WTC11 (cell line): ENCODE results near the gene RBM19. TPM values are rescaled to one million over a fixed set of nuclear protein-coding genes. Genes with fewer than 3 reads are reported as not detected.

Source experiments
- ATAC-seq: fragments of 200-7000 bp; cut with Tn5 transposase; 2 replicates; pipeline ENCODE4 v1.10.0; 2021; ENCODE audit warnings: mild to moderate bottlenecking, moderate library complexity
- CTCF ChIA-PET: fragments of 300-600 bp; sonication (Branson Sonifier 250); formaldehyde crosslinking; loops from one replicate; lab custom pipeline; 2021; ENCODE audit warnings: antibody characterized with exemption; lab: Charles Lee
- POLR2A ChIA-PET: fragments of 350-600 bp; sonication (Branson Sonifier 250); formaldehyde crosslinking; loops from one replicate; lab custom pipeline; 2021; ENCODE audit warnings: antibody characterized with exemption; lab: Charles Lee
- DNase-seq: peaks from one replicate; pipeline ENCODE4 v3.0.0; 2021; ENCODE audit warnings: low spot score
- H3K27ac Mint-ChIP-seq: 2 replicates; pipeline ENCODE4 v1.8.0; 2021; ENCODE audit warnings: mixed read lengths
- H3K27me3 Mint-ChIP-seq: 2 replicates; pipeline ENCODE4 v1.8.0; 2021; ENCODE audit warnings: low read depth, mild to moderate bottlenecking, moderate library complexity, mixed read lengths
- H3K36me3 Mint-ChIP-seq: 2 replicates; pipeline ENCODE4 v1.8.0; 2021; ENCODE audit warnings: mixed read lengths
- H3K4me1 Mint-ChIP-seq: 2 replicates; pipeline ENCODE4 v1.8.0; 2022; ENCODE audit warnings: mixed read lengths
- H3K4me3 Mint-ChIP-seq: 2 replicates; pipeline ENCODE4 v1.8.0; 2021; ENCODE audit warnings: mild to moderate bottlenecking, moderate library complexity, mixed read lengths
- H3K9me3 Mint-ChIP-seq: 2 replicates; pipeline ENCODE4 v1.8.0; 2021; ENCODE audit warnings: mixed read lengths
- ATF3 ChIP-seq: sonication (generic); formaldehyde crosslinking; conservative IDR thresholded peaks from 2 replicates; pipeline ENCODE4 v1.8.1; 2022; ENCODE audit warnings: mild to moderate bottlenecking, missing genetic modification reagents
- CREB1 ChIP-seq: sonication (generic); formaldehyde crosslinking; IDR thresholded peaks from 2 replicates; pipeline ENCODE4 v1.8.0; 2023; ENCODE audit warnings: mild to moderate bottlenecking, missing genetic modification reagents
- CREM ChIP-seq: sonication (generic); formaldehyde crosslinking; IDR thresholded peaks from 2 replicates; pipeline ENCODE4 v1.8.1; 2022; ENCODE audit warnings: mild to moderate bottlenecking, missing genetic modification reagents, moderate library complexity
- ELF4 ChIP-seq: sonication (generic); formaldehyde crosslinking; IDR thresholded peaks from 2 replicates; pipeline ENCODE4 v1.8.1; 2022; ENCODE audit warnings: low read depth, mild to moderate bottlenecking, moderate library complexity, missing genetic modification reagents
- FOXK1 ChIP-seq: sonication (generic); formaldehyde crosslinking; IDR thresholded peaks from 2 replicates; pipeline ENCODE4 v1.8.0; 2022; ENCODE audit warnings: mild to moderate bottlenecking, moderate library complexity, missing genetic modification reagents
- NFYB ChIP-seq: sonication (generic); formaldehyde crosslinking; conservative IDR thresholded peaks from 2 replicates; pipeline ENCODE4 v1.8.0; 2022; ENCODE audit warnings: low read depth, missing genetic modification reagents
- RELA ChIP-seq: sonication (generic); formaldehyde crosslinking; IDR thresholded peaks from 2 replicates; pipeline ENCODE4 v1.8.1; 2022; ENCODE audit warnings: missing genetic modification reagents, mild to moderate bottlenecking, borderline replicate concordance
- SMAD3 ChIP-seq: sonication (generic); formaldehyde crosslinking; IDR thresholded peaks from 2 replicates; pipeline ENCODE4 v1.8.0; 2022; ENCODE audit warnings: missing genetic modification reagents, mild to moderate bottlenecking, borderline replicate concordance
- SMAD4 ChIP-seq: sonication (generic); formaldehyde crosslinking; IDR thresholded peaks from 2 replicates; pipeline ENCODE4 v1.8.0; 2022; ENCODE audit warnings: mild to moderate bottlenecking, missing genetic modification reagents
- TCF7 ChIP-seq: sonication (generic); formaldehyde crosslinking; IDR thresholded peaks from 2 replicates; pipeline ENCODE4 v1.8.0; 2022; ENCODE audit warnings: mild to moderate bottlenecking, low read depth, missing genetic modification reagents, moderate library complexity
- ZNF121 ChIP-seq: sonication (generic); formaldehyde crosslinking; IDR thresholded peaks from 2 replicates; pipeline ENCODE4 v1.8.0; 2023; ENCODE audit warnings: missing genetic modification reagents
- ZNF512 ChIP-seq: sonication (generic); formaldehyde crosslinking; IDR thresholded peaks from 2 replicates; pipeline ENCODE4 v1.8.1; 2022; ENCODE audit warnings: missing genetic modification reagents, borderline replicate concordance
- total RNA-seq: library from RNA; stranded (reverse); gene quantifications from 3 replicates; pipeline ENCODE4 v1.2.3, GENCODE V29; 2021
- TF ChIP-seq, protein P1 (sequence below): sonication (generic); formaldehyde crosslinking; IDR thresholded peaks from 2 replicates; pipeline ENCODE4 v1.8.0; 2023; ENCODE audit warnings: mild to moderate bottlenecking, missing genetic modification reagents

Gene RBM19
- total RNA-seq, 1 experiment from 2014 or later: 60.1 TPM

DNA sequence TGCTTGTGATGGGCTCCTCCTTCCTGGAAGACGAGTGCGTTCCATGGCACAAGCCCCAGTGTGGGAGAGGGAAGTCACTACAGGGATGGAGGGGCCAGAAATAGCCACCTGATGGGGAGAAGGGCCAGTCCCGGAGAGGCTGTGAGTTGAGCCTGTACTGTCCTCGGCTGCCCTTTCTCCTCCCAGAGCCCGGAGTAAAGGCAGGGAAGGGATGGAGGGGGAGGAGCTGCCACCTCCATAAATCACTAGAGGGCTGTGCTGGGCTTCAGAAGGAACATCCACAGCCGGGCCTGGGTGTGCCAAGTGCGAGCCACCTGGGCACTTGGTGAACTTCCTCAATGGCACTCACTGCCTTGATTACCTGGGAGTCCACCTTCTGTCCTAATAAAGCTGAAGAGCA lies 110.1 kb downstream of the RBM19 start (continued):
- TF ChIP-seq, protein P1, sequence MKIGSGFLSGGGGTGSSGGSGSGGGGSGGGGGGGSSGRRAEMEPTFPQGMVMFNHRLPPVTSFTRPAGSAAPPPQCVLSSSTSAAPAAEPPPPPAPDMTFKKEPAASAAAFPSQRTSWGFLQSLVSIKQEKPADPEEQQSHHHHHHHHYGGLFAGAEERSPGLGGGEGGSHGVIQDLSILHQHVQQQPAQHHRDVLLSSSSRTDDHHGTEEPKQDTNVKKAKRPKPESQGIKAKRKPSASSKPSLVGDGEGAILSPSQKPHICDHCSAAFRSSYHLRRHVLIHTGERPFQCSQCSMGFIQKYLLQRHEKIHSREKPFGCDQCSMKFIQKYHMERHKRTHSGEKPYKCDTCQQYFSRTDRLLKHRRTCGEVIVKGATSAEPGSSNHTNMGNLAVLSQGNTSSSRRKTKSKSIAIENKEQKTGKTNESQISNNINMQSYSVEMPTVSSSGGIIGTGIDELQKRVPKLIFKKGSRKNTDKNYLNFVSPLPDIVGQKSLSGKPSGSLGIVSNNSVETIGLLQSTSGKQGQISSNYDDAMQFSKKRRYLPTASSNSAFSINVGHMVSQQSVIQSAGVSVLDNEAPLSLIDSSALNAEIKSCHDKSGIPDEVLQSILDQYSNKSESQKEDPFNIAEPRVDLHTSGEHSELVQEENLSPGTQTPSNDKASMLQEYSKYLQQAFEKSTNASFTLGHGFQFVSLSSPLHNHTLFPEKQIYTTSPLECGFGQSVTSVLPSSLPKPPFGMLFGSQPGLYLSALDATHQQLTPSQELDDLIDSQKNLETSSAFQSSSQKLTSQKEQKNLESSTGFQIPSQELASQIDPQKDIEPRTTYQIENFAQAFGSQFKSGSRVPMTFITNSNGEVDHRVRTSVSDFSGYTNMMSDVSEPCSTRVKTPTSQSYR (CRISPR knock-in tag): no peak
- TF ChIP-seq TCF7 (CRISPR knock-in tag) (no peak), CREM (CRISPR knock-in tag) (no peak), ZNF121 (no peak), RELA (CRISPR knock-in tag) (no peak)
- TF ChIP-seq, all 79 proteins: peak for 0

DNA sequence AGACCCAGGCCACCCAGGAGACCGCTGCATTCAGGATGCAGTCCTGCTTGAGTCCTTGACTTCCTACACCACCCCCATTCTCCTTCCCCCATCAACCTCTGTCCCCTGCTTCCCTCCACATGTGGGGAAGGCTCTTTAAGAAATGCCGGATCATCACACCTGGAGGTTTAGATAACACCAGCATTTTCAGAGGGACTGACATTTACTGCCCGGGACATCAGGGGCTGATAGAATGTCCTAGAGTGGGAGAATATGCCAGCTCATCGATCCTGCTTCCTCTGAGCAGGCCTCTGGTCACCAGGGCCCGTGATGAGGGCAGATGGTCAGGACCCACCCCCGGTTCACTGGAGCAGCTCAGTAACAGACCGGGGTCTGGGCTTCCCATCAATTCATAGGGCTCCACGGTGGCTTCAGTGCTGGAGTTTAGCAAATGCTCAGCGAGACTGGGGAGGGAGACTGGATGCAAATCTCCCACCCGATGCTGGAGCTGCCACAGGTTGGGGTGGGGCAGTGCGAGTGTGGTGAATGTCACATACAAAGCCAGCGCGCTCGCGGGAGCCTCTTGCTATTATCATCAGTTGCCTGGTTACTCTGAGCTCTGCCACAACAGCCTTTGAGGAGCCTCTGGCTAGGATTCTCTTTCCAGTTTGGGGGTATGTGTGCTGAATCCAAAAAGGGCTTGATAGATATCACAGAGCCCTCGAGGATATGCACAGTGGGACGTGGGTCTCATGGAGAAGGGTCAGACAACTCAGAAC lies 111.6 kb downstream of the RBM19 start:
- TF ChIP-seq ATF3 (CRISPR knock-in tag): no peak
- no peak for TF ChIP-seq FOXK1 (CRISPR knock-in tag)
- TF ChIP-seq CREB1 (CRISPR knock-in tag): no peak
- no peak for TF ChIP-seq ELF4 (CRISPR knock-in tag)
- TF ChIP-seq SMAD4 (CRISPR knock-in tag): no peak
- no peak for TF ChIP-seq ZNF512 (CRISPR knock-in tag)
- TF ChIP-seq SMAD3 (CRISPR knock-in tag): no peak
- H3K27me3 Mint-ChIP-seq: no peaks in the 10 kb centered on the region
- POLR2A ChIA-PET: no interaction called here
- ATAC-seq (no peak), DNase-seq (no peak)
- no peaks in the 10 kb centered on the region; the same call in 1 of the 2 replicates for H3K36me3 Mint-ChIP-seq
- no peak overlapping the region for H3K4me3 Mint-ChIP-seq
- no peaks in the 10 kb centered on the region for H3K9me3 Mint-ChIP-seq
- no peak overlapping the region for H3K27ac Mint-ChIP-seq
- CTCF ChIA-PET: interaction anchor here (0.9 to 1.5 kb wide), 2 partner anchors 12 to 36 kb away, joined by 4 read pairs; no protein-coding TSS in a partner anchor
- peaks cover 4% of the 10 kb centered on the region for H3K4me1 Mint-ChIP-seq

DNA sequence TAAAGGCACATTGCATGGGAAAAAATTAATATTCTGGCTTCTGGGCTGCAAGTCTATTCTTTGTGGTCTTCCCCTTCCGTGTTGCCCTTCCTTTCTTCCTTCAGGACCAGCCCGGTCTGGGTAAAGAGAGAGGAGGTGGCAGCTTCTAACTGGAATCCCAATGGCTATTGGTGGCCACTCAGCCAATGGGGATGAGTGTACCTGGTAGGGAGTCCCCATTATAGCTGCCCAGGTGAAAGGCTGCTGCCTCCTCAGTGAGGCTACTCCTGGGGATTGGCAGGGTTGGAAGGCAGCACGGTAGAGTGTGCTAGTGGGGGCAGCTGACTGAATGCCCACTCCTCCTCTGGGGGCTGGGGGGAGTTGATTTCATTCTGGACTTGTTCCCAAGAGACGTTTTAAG lies 112.6 kb downstream of the RBM19 start:
- DNase-seq (no peak), ATAC-seq (peak; percentile 60)
- no peak overlapping the region for H3K4me3 Mint-ChIP-seq
- 0 out of 2 replicates have a peak, but pooled peaks have one; percentile 19 for TF ChIP-seq NFYB
- TF ChIP-seq, protein P1 (CRISPR knock-in tag): no peak
- TF ChIP-seq, all 79 proteins: peak for 1
- 0 out of 2 replicates have a peak overlapping the region, but pooled peaks have one; percentile 27 for H3K27ac Mint-ChIP-seq
- ChIA-PET POLR2A (no interaction called here), CTCF (interaction anchor here (0.8 to 1.9 kb wide), 4 partner anchors 8 to 34 kb away, joined by 3 to 6 read pairs (median 4); no protein-coding TSS in a partner anchor)
- no peaks in the 10 kb centered on the region for H3K4me1 Mint-ChIP-seq
- H3K27me3 Mint-ChIP-seq: no peaks in the 10 kb centered on the region
- no peaks in the 10 kb centered on the region; the same call in 1 of the 2 replicates for H3K36me3 Mint-ChIP-seq
- H3K9me3 Mint-ChIP-seq: no peaks in the 10 kb centered on the region
